HUES48 (cell line): ENCODE measurements around the gene TMEM17.
A peak's percentile ranks its signal among the peaks of the same experiment; 100 is the strongest.

Experiments used
- H3K27ac ChIP-seq: one replicate; pipeline ENCODE4 v1.7.0; 2013; ENCODE audit warnings: low read depth, low read length, inconsistent platforms
- H3K27me3 ChIP-seq: 2 replicates; pipeline ENCODE4 v1.6.1; 2013; ENCODE audit warnings: mild to moderate bottlenecking, low read length; ENCODE audit not compliant: control insufficient read depth, insufficient read depth
- H3K36me3 ChIP-seq: 2 replicates; pipeline ENCODE4 v1.6.1; 2013; ENCODE audit warnings: low read length; ENCODE audit not compliant: control insufficient read depth, insufficient read depth
- H3K4me1 ChIP-seq: 2 replicates; pipeline ENCODE4 v1.6.1; 2013; ENCODE audit warnings: mild to moderate bottlenecking, low read length; ENCODE audit not compliant: control insufficient read depth, insufficient read depth
- H3K4me3 ChIP-seq: 2 replicates; pipeline ENCODE4 v1.5.1; 2013; ENCODE audit warnings: mild to moderate bottlenecking, low read depth, low read length
- H3K9ac ChIP-seq: 2 replicates; pipeline ENCODE4 v1.6.1; 2013; ENCODE audit warnings: mild to moderate bottlenecking, low read depth, low read length, moderate library complexity
- H3K9me3 ChIP-seq: 2 replicates; pipeline ENCODE4 v1.6.1; 2013; ENCODE audit warnings: low read length; ENCODE audit not compliant: control insufficient read depth, insufficient read depth

The TMEM17 gene

DNA sequence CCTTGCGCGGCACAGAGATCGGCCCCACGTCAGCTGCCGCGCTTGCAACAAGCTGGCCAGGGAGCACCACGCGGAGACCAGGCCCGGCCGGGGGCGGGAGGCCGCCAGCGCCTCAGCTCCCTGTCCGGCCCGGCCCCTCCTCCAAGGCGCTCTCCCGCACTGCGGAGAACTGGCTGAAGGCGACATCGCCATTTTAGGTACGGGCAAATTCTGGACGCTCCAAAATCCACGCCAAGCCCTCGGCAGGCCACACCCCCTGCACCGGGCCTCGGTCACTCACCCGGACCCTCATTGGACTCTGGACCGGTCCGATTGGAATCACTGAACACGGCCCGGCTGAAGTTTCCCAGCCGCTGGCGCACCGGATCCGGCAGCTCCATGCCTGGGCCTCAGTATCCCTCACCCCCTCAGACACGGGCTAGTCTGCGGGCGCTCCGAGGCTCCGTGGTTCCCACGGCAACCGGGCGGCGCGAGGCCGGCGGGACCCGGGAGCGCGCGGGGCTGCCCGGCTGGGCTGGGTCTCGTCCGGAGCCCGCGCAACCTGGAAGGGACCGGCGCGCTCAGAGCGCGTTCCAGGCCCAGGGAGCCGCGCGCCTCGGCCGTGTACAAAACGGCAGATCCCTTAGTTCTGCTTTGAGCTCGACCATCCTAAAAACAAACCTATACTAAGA lies at the start of gene TMEM17:
TSS of gene TMEM17 (minus strand) at position 446 of the 671 bp plus-strand sequence. CDS start at position 380, 66 bp downstream.
- Histone ChIP-seq H3K4me3 (peak within 1 kb of the TSS; percentile 89), H3K36me3 (no peaks in the 10 kb centered on the region), H3K4me1 (peaks cover 8% of the 10 kb centered on the region), H3K9me3 (no peaks in the 10 kb centered on the region), H3K27ac (peak within 1 kb of the TSS; percentile 86), H3K9ac (peak within 1 kb of the TSS; percentile 80), H3K27me3 (no peaks in the 10 kb centered on the region)

- H3K36me3 ChIP-seq, result no peaks in the 10 kb centered on the region
- H3K9me3 ChIP-seq, result no peaks in the 10 kb centered on the region
- no peak overlapping the region for H3K9ac ChIP-seq
- H3K4me3 ChIP-seq, result no peak overlapping the region
- H3K4me1 ChIP-seq, result no peaks in the 10 kb centered on the region
- no peaks in the 10 kb centered on the region for H3K27me3 ChIP-seq
- H3K27ac ChIP-seq, result no peak overlapping the region
Measured at GRCh38 chr2:62554440-62554839, 48.4 kb upstream of the TMEM17 start.

DNA sequence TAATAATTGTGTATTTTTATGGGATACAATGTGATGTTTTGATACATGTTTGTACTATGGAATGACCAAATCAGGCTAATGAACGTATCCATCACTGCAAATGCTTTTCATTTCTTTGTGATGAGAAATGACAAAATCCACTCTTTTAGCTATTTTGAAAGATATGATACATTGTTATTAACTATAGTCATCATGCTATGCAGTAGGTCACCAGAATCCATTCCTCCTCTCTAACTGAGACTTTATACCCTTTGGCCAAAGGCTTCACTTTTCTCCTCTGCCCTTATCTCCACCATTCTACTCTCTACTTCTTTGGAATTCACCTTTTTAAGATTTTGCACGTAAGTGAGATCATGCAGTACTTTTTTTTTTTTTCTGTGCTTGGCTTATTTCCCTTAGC lies 44.5 kb upstream of the TMEM17 start:
- Histone ChIP-seq H3K27ac (no peak overlapping the region), H3K27me3 (no peaks in the 10 kb centered on the region), H3K36me3 (no peaks in the 10 kb centered on the region), H3K9ac (no peak overlapping the region), H3K9me3 (no peaks in the 10 kb centered on the region), H3K4me3 (no peak overlapping the region), H3K4me1 (no peaks in the 10 kb centered on the region)

- Histone ChIP-seq H3K4me3 (no peak overlapping the region), H3K4me1 (no peaks in the 10 kb centered on the region), H3K27ac (no peak overlapping the region), H3K9me3 (no peaks in the 10 kb centered on the region), H3K9ac (no peak overlapping the region), H3K27me3 (no peaks in the 10 kb centered on the region), H3K36me3 (no peaks in the 10 kb centered on the region)
Measured at GRCh38 chr2:62547854-62548253, 41.9 kb upstream of the TMEM17 start.

DNA sequence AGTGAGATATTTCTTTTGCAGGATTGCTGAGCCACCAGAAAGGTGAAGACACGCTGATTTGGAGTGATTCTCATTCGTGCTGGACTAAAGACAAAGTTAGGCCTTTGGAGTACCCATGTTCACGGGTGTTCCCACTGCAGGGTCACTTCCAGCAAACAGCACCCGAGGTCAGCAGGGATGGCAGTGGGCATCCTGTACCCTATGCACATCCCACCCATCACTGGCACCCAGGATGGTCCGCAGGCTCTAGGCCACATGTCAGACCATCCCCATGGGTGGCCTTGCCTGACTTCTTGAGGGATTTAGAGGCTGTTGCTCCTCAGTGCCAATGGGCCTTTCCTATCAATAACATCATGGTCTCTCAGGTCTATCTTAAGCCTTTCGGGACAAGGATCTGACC lies 39.3 kb upstream of the TMEM17 start:
- Histone ChIP-seq H3K9ac (no peak overlapping the region), H3K4me3 (no peak overlapping the region), H3K27me3 (no peaks in the 10 kb centered on the region), H3K9me3 (no peaks in the 10 kb centered on the region), H3K4me1 (no peaks in the 10 kb centered on the region), H3K27ac (no peak overlapping the region), H3K36me3 (no peaks in the 10 kb centered on the region)

DNA sequence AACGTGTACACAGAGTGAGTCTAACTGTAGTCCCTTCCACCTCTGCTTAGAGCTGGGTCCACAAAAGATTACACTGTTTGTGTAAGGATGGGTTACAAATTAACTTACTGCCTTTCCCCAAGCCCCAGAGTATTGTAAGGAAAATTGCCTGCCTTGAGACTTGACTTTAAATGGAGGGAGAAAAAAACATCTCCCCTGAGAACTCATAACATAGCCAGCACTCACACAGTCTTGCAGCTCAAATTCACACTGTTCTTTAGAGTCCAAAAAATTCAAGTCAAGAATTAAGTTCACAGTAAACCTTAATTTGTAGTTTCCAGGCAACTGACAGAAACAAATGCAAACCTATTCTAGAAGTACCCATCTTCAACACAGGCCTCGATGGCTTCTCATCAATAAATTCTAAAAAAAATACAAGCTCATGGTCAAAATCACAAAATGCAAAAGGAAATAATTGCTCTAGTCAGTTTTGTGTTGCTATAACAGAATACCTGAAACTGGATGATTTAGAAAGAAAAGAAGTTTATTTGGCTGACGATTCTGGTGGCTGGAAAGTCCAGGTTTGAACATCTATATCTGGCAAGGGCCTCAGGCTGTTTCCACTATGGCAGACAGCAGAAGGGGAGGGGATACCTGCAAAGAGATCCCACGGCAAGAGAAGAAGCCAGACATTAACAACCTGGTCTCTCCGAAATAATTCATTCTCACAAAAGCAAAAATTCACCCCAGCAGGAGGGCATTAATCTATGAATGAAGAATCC lies 34.6 kb upstream of the TMEM17 start:
- Histone ChIP-seq H3K9ac (no peak overlapping the region), H3K9me3 (no peaks in the 10 kb centered on the region), H3K4me3 (no peak overlapping the region), H3K27me3 (no peaks in the 10 kb centered on the region), H3K27ac (no peak overlapping the region), H3K36me3 (no peaks in the 10 kb centered on the region), H3K4me1 (no peaks in the 10 kb centered on the region)

DNA sequence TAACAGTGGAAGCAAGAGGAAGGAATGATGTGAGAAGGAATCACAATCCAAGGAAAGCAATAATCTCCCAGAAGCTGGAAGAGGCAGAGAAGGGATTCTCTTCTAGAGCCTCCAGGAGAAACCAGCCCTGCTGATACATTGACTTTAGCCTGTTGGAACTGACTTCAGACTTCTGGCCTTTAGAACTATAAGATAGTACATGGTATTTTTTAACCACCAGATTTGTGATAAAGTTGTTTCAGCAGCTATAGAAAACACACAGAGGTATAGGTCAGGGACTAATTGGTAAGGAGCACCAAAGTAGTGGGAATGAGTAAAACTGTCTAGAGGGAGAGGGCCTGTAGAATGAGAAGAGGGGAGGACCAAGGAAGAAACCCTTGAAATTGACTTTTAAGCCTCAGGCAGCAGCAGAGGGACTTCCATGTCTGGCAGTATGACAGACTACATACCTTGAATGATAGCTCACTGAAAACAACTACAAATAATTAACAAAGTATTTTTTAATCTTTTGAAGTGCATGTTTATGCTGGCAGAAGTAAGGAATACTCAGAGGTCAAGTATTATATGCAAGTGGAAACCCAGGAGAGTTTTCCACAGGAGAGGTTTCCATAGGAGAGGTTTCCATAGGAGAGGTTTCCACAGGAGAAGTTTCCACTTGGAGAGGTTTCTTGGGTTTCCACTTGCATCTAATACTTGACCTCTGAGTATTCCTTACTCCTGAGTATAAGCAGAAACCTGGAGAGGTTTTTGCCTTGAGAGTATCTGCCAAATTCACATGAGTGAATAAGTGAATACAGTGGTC lies 33.8 kb upstream of the TMEM17 start:
- no peaks in the 10 kb centered on the region for H3K36me3 ChIP-seq
- H3K27ac ChIP-seq, result no peak overlapping the region
- no peaks in the 10 kb centered on the region for H3K27me3 ChIP-seq
- no peak overlapping the region for H3K9ac ChIP-seq
- no peak overlapping the region for H3K4me3 ChIP-seq
- H3K9me3 ChIP-seq, result no peaks in the 10 kb centered on the region
- H3K4me1 ChIP-seq, result no peaks in the 10 kb centered on the region

DNA sequence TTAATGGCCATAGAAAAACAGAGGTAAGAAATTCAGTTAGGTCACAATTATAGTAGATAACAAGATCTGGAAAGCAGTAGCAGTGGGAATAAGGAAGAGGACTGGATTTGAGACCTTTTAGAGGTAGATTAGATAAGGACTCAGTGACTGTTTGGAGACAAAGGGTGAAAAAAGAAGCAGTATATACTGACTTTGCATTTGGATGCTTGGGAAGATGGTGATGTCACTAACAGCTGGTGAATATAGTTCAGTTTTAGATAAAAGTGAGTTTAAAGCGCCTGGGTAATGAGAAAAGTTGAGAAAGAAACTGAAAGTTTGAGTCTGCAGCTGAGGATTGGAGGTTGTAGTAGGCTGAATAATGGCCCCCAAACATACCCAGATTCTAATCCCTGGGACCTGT lies 32.8 kb upstream of the TMEM17 start:
- no peaks in the 10 kb centered on the region for H3K36me3 ChIP-seq
- no peak overlapping the region for H3K4me3 ChIP-seq
- H3K4me1 ChIP-seq, result no peaks in the 10 kb centered on the region
- H3K9ac ChIP-seq, result no peak overlapping the region
- H3K27me3 ChIP-seq, result no peaks in the 10 kb centered on the region
- no peak overlapping the region for H3K27ac ChIP-seq
- H3K9me3 ChIP-seq, result no peaks in the 10 kb centered on the region

DNA sequence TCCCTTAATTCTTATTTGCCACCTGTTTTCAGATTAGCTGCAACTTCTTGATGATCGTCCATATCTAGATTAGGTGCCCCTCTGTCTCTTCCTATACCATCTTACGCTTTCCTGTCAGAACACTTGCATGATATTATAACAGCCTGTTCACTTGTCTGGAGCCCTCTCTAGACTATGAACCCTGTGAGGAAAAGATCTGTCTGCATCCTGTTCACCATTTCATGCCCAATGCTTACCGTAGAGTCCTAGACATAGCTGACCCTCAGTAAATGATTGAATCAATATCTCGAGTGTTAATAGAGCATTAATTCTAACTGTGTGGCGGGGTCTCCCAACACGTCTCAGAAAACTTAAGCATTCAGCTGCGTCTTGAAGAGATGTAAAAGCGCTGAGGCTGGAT lies 31.8 kb upstream of the TMEM17 start:
- no peaks in the 10 kb centered on the region for H3K36me3 ChIP-seq
- H3K27me3 ChIP-seq, result no peaks in the 10 kb centered on the region
- H3K9ac ChIP-seq, result no peak overlapping the region
- no peak overlapping the region for H3K27ac ChIP-seq
- no peaks in the 10 kb centered on the region for H3K4me1 ChIP-seq
- H3K9me3 ChIP-seq, result no peaks in the 10 kb centered on the region
- H3K4me3 ChIP-seq, result no peak overlapping the region

DNA sequence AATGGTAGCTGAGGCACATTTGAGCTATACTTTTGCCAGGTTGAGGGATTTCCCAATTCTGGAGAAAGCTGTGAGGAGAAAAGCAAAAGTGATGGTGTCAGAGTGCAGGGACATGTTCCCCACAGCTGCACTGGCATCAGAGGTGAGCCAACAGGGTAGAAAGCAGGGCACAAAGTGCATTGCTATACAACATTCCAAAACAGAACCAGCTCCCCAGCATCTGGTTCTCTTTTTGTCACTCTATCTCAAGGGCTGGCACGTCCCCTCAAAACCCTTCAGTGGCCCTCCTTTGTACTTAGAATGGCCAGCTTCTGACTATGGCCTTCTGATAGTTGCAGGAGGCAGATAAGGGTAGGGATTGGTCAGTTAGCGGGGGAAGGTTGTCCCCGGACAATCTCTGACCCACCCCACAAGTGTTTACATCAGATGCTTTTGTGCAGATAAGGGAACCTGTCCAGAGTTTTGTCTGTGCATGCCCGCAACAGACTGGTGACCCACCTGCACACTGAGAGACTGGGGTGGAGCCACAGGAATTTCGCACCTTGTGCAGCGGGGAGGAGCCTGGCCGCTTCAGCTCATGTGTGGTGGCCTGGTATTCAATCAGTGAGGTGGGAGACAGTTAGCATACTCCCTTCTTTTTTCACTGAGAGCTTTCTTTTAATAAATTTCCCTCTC lies 31.0 kb upstream of the TMEM17 start:
- Histone ChIP-seq H3K4me3 (no peak overlapping the region), H3K27ac (no peak overlapping the region), H3K36me3 (no peaks in the 10 kb centered on the region), H3K9me3 (no peaks in the 10 kb centered on the region), H3K4me1 (no peaks in the 10 kb centered on the region), H3K9ac (no peak overlapping the region), H3K27me3 (no peaks in the 10 kb centered on the region)
